HL-60 (cell line): ENCODE data around the gene GPAM.

Source experiments
- DNase-seq, 2 experiments: peaks; one replicate each; pipeline ENCODE4 v3.0.0-alpha.2; 2010 to 2020; ENCODE audit warnings: low read depth in 1 of 2, low spot score in 1 of 2
- H3K27ac ChIP-seq: fragments of 250-450 bp; sonication (Bioruptor Pico); replicated peaks from 2 replicates; pipeline ENCODE4 v1.5.1; 2020; ENCODE audit warnings: mild to moderate bottlenecking, moderate library complexity
- H3K27me3 ChIP-seq: fragments of 250-450 bp; sonication (Bioruptor Pico); 2 replicates; pipeline ENCODE4 v1.5.1; 2021; ENCODE audit warnings: mild to moderate bottlenecking, moderate library complexity; ENCODE audit not compliant: insufficient read depth, poor library complexity, severe bottlenecking
- H3K4me3 ChIP-seq: replicated peaks from 2 replicates; pipeline ENCODE4 v1.5.1; 2011; ENCODE audit warnings: mild to moderate bottlenecking, control low read depth, low read length; ENCODE audit not compliant: insufficient read depth
- GABPA ChIP-seq: IDR thresholded peaks from 2 replicates; pipeline ENCODE4 v1.6.1; 2012; ENCODE audit warnings: low read depth
- POLR2AphosphoS5 ChIP-seq: IDR thresholded peaks from 2 replicates; pipeline ENCODE4 v1.6.1; 2012; ENCODE audit warnings: low read depth
- SPI1 ChIP-seq: IDR thresholded peaks from 2 replicates; pipeline ENCODE4 v1.6.1; 2012; ENCODE audit warnings: low read depth, mild to moderate bottlenecking, borderline replicate concordance
- TF ChIP-seq, protein P1 (sequence below): IDR thresholded peaks from 2 replicates; pipeline ENCODE4 v1.6.1; 2012; ENCODE audit warnings: low read depth; ENCODE audit not compliant: insufficient replicate concordance
- TF ChIP-seq, protein P2 (sequence below): IDR thresholded peaks from one replicate; pipeline ENCODE4 v1.5.1; 2011; ENCODE audit warnings: low read length, control low read depth, inconsistent platforms; ENCODE audit not compliant: insufficient read depth

GPAM gene

DNA sequence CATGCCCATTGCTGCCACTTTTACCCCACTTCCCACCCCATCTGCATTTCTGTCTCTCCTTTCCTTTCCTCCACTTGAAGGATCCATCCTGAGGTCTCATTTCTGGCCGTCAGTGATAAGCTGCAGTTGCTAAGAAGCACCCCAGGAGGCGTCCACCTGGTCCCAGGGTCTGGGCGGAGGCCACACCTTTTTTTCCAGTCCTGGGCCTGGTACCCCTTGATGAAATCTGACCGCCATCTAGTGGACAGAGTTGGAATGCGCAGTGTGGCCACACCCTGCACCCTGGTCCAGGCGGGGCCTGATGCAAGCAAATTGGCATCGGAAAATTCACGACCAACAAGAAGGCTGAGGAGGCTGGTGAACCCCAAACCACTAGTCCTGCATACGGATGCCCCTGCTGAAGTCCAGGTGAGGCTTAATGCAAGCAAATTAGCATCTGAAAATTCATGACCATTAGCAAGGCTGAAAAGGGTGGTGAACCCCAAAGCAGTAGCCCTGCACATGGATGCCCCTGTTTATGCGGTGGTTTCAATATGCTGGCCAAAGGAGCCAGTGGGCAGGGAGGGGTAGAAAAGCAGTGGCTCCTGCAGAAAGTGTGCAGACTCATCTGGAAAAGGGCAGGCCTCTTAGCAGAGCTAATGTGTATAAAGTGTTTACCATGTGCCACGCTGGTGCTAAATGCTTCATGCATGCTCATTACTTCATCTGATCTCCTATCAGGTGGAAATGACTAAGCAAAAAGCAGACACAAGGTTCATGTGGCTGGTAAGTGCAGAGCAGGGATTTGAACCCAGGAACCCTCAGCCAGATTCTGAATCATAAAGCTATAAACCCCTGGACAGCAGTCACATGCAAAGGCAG, 43.2 kb downstream of the GPAM start:
- Histone ChIP-seq H3K27ac (no peak overlapping the region), H3K27me3 (no peaks in the 10 kb centered on the region), H3K4me3 (no peak overlapping the region)
- DNase-seq: peak; percentile 35 to 75
- TF ChIP-seq, protein P1, sequence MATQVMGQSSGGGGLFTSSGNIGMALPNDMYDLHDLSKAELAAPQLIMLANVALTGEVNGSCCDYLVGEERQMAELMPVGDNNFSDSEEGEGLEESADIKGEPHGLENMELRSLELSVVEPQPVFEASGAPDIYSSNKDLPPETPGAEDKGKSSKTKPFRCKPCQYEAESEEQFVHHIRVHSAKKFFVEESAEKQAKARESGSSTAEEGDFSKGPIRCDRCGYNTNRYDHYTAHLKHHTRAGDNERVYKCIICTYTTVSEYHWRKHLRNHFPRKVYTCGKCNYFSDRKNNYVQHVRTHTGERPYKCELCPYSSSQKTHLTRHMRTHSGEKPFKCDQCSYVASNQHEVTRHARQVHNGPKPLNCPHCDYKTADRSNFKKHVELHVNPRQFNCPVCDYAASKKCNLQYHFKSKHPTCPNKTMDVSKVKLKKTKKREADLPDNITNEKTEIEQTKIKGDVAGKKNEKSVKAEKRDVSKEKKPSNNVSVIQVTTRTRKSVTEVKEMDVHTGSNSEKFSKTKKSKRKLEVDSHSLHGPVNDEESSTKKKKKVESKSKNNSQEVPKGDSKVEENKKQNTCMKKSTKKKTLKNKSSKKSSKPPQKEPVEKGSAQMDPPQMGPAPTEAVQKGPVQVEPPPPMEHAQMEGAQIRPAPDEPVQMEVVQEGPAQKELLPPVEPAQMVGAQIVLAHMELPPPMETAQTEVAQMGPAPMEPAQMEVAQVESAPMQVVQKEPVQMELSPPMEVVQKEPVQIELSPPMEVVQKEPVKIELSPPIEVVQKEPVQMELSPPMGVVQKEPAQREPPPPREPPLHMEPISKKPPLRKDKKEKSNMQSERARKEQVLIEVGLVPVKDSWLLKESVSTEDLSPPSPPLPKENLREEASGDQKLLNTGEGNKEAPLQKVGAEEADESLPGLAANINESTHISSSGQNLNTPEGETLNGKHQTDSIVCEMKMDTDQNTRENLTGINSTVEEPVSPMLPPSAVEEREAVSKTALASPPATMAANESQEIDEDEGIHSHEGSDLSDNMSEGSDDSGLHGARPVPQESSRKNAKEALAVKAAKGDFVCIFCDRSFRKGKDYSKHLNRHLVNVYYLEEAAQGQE: no peak
- TF ChIP-seq GABPA (no peak), POLR2AphosphoS5 (no peak), SPI1 (no peak)
- TF ChIP-seq, protein P2, sequence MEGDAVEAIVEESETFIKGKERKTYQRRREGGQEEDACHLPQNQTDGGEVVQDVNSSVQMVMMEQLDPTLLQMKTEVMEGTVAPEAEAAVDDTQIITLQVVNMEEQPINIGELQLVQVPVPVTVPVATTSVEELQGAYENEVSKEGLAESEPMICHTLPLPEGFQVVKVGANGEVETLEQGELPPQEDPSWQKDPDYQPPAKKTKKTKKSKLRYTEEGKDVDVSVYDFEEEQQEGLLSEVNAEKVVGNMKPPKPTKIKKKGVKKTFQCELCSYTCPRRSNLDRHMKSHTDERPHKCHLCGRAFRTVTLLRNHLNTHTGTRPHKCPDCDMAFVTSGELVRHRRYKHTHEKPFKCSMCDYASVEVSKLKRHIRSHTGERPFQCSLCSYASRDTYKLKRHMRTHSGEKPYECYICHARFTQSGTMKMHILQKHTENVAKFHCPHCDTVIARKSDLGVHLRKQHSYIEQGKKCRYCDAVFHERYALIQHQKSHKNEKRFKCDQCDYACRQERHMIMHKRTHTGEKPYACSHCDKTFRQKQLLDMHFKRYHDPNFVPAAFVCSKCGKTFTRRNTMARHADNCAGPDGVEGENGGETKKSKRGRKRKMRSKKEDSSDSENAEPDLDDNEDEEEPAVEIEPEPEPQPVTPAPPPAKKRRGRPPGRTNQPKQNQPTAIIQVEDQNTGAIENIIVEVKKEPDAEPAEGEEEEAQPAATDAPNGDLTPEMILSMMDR: peak; percentile 89

DNA sequence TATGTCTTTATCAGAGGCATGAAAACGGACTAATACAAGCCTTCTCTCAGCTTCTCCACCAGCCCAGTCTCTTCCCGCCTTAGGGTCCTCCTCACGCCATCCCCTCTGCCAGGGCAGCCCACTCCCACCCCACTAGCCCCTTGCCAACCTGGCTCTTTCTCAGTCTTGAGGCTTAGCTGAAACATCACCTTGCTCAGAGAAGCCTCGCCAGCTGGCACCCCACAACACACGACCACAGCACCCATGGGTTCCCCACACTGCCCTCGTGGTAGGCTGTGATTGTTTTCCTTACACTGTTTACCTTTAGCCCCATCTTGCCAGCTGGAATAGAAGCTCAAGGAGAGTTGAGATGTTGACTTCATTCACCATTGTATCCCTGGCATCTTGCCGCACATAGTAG, 44.4 kb downstream of the GPAM start:
- TF ChIP-seq SPI1: no peak
- no peak for DNase-seq
- peaks cover 1% of the 10 kb centered on the region for H3K27me3 ChIP-seq
- no peak overlapping the region for H3K4me3 ChIP-seq
- H3K27ac ChIP-seq: no peak overlapping the region

DNA sequence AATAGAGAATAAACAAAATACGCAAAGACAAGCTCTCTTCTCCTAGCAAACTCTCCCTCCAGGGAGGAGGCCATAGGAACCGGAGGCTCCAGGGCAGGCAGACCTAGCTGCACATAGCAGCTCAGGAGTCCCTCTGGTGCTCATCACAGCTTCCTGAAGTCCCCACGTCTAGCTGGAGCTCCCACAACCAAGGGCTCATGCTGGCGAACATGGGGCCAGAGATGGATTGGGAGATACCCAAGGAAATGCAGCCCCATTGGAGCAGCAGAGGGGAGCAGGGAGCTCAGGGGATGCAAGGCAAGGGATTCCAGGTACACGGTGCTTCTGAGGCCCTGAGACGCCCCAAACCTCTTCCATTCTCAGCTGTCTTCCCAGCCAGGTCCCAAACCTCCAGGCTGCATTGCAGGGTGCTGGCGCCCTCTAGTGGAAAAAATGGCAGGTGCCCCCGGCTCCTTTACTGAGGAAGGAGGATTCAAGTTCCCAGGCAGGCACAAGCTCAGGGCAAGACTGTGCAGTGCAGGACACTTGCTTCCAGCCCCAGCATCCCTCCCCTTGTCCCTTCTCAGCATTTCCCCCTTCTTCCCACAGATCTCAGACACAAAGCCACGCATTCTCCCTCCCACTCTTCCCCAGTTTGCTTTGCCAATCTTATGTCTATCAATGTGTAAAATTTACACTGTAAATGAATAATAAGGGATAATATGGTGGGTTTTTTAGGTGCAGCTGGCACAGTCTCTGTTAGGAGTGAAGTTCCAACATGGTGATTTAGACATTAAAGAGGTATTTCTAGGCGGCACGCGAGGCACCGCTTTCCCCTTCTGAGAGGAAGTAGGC, 46.2 kb downstream of the GPAM start:
- Histone ChIP-seq H3K27me3 (peaks cover 3% of the 10 kb centered on the region), H3K27ac (no peak overlapping the region), H3K4me3 (no peak overlapping the region)
- TF ChIP-seq, protein P2: peak; percentile 86
- no peak for TF ChIP-seq POLR2AphosphoS5
- peak; percentile 32 to 64 for DNase-seq

DNA sequence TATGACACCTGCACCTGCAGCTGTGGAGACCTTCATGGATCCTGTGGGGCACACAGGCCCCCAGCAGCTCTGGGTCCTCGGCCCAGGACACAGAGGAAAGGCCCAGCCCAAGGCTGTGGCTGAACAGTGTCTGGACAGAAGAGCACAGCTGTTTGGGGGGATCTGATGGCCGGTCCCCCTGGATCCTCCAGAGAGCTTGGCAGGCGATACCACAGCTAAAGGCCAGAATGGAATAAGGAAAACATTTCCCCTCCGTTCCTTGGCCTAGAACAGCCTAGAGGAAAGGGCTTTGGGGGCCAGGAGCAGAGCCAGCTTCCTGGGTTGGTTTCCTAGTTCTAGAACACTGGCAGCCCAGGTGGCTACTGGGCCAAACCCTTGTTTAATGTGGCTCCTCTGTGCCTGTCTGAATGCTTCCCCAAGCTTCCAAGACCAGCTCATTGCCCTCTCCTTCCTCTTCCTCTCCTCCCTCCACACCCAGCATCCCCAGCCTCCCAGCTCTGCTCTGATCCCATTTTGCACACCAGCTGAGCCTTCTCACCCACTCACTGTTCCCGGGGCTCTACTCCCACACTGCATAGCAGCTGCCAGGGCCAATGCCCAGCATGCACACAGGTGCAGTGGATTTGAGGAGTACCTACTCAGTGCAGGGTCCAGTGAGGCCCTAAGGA, 46.9 kb downstream of the GPAM start:
- Histone ChIP-seq H3K27ac (no peak overlapping the region), H3K27me3 (peaks cover 3% of the 10 kb centered on the region), H3K4me3 (no peak overlapping the region)
- DNase-seq: no peak
- TF ChIP-seq, protein P1: no peak
- TF ChIP-seq, protein P2: no peak
- TF ChIP-seq GABPA (no peak), POLR2AphosphoS5 (no peak), SPI1 (no peak)
